K562 (cell line): ENCODE results near the gene NEMP1. TPM values are rescaled to one million over a fixed set of nuclear protein-coding genes. Genes with fewer than 3 reads are reported as not detected.
A peak's percentile ranks its signal among the peaks of the same experiment; 100 is the strongest.

Experiments
- ARID3A ChIP-seq: IDR thresholded peaks from 2 replicates; pipeline ENCODE4 v1.6.1; 2012; ENCODE audit warnings: low read depth, low read length, improper control_type of control experiment, borderline replicate concordance
- CHCHD3 ChIP-seq: fragments of 250-450 bp; sonication (Bioruptor Pico); IDR thresholded peaks from 2 replicates; pipeline ENCODE4 v2.1.2; 2022; ENCODE audit warnings: mild to moderate bottlenecking
- DPF2 ChIP-seq: fragments of 450-650 bp; IDR thresholded peaks from 2 replicates; pipeline ENCODE4 v1.6.1; 2016
- EP300 ChIP-seq: IDR thresholded peaks from 2 replicates; pipeline ENCODE4 v1.6.1; 2012; ENCODE audit warnings: low read length, improper control_type of control experiment
- FOSL1 ChIP-seq: fragments of 200-800 bp; sonication (Bioruptor generic); conservative IDR thresholded peaks from 2 replicates; pipeline ENCODE4 v1.6.1; 2016; ENCODE audit warnings: missing genetic modification characterization, missing compliant biosample characterization
- NCOA2 ChIP-seq, 2 experiments: fragments of 450-650 bp; IDR thresholded peaks; 2 replicates each; pipeline ENCODE4 v1.6.1; 2018; ENCODE audit warnings: mild to moderate bottlenecking in 2 of 2, moderate library complexity in 1 of 2; ENCODE audit not compliant: partially characterized antibody in 2 of 2
- SMAD4 ChIP-seq: fragments of 250-450 bp; sonication (Bioruptor Pico); conservative IDR thresholded peaks from 2 replicates; pipeline ENCODE4 v1.8.0; 2021; ENCODE audit warnings: inconsistent platforms, mild to moderate bottlenecking, moderate library complexity
- SMARCC2 ChIP-seq: fragments of 450-650 bp; IDR thresholded peaks from 2 replicates; pipeline ENCODE4 v1.6.1; 2017; ENCODE audit warnings: antibody characterized with exemption, moderate library complexity, mild to moderate bottlenecking, low read depth
- UBTF ChIP-seq, 2 experiments: IDR thresholded peaks; 2 replicates each; pipeline ENCODE4 v1.6.1; 2012; ENCODE audit warnings: improper control_type of control experiment in 2 of 2, low read depth in 2 of 2, low read length in 2 of 2, borderline replicate concordance in 1 of 2
- ZBTB40 ChIP-seq, 2 experiments: fragments of 450-650 bp in 1 of 2; sonication (generic) in 1 of 2; formaldehyde crosslinking in 1 of 2; IDR thresholded peaks; 2 replicates each; pipeline versions ENCODE4 v1.7.1 to v1.9.0; 2016 to 2022; ENCODE audit warnings: inconsistent platforms in 1 of 2, mild to moderate bottlenecking in 1 of 2, missing genetic modification reagents in 1 of 2
- ZNF41 ChIP-seq: fragments of 250-450 bp; sonication (Bioruptor Pico); conservative IDR thresholded peaks from 2 replicates; pipeline ENCODE4 v1.4.0; 2020; ENCODE audit warnings: mild to moderate bottlenecking
- polyA plus RNA-seq, 8 experiments: library from polyadenylated mRNA; depleted of rRNA in 4 of 8; stranded (reverse) in 5 of 8; unstranded in 3 of 8; fragments of >200 nt; fragmentation: Nextera tagmentation in 2 of 8; fragmentation: Illumina TruSeq in 1 of 8; extraction: Ambion mirVana in 2 of 8; extraction: Trizol in 1 of 8; gene quantifications; 2 replicates each; pipeline versions ENCODE4 v1.2.1 to v1.2.3, GENCODE V29; 2011 to 2014; ENCODE audit warnings: inconsistent platforms in 1 of 8, missing spikeins in 1 of 8
- total RNA-seq, 7 experiments: library from RNA; depleted of rRNA in 6 of 7; stranded (reverse); fragments of >200 nt in 6 of 7; fragmentation: Illumina TruSeq in 2 of 7; extraction: Trizol in 2 of 7; gene quantifications; 2 replicates each; pipeline versions ENCODE4 v1.2.1 to v1.2.3, GENCODE V29; 2011 to 2021; ENCODE audit warnings: low replicate concordance in 1 of 7
- TF ChIP-seq, protein P1 (sequence below): fragments of 250-450 bp; sonication (Bioruptor Pico); IDR thresholded peaks from 2 replicates; pipeline ENCODE4 v1.8.0; 2021; ENCODE audit warnings: moderate library complexity, mild to moderate bottlenecking, inconsistent platforms

The NEMP1 gene
- total and polyA plus RNA-seq, 9 of the 15 experiments (the other 6 are each of a cell fraction or from before 2014, with no cell fraction given), result 9.5 to 82.2 (median 41.2) TPM

DNA sequence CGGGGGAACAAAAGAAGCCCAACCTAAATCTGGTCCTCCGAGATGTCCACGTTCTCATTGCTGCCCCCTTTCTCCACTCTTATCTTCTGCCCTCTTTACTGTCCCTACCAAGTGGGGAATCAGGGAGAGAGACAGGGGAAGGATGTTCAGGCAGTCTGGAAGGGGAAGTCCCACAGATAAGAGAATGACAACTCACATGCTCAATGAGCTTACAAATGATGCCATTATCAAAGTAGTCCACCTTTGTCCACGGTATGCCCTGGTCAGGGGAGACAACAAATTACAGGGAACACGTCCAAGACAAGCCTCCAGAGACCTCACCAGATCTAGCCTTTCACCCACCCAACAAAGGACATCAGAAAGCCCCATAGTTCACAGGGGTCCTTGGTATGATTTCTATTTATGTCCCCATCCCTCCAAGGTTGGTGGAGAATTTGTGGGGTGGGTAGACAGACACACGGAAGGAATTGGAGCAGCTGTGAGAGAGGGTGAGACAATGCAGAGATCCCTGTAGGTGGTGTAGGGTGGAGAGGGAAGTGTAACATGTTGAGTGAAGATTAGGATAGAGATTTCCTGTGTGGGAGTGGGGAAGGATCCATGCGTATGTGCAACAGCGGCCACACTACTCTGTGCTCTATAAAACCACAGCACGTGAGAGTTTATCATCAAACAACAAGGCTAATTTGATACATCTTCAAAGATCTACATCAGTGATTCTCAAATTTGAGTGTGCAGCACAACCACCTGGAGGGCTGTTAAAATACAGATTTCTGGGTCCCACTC is 39.4 kb downstream of the NEMP1 start (continued):
- TF ChIP-seq ZBTB40 (IDR thresholded peaks at IDR 0.05) (no peak), ZBTB40 (CRISPR knock-in tag; IDR thresholded peaks at IDR 0.05) (no peak), SMAD4 (CRISPR knock-in tag) (peak; percentile 75), NCOA2 (IDR thresholded peaks at IDR 0.05; ENCODE audit: partially characterized antibody in 2 of 2) (no peak), UBTF (IDR thresholded peaks at IDR 0.05; ENCODE audit: borderline replicate concordance in 1 of 2, low read depth in 2 of 2, low read length in 2 of 2) (0 out of 4 replicates have a peak, but pooled peaks of 1 of the 2 experiments have one; percentile 21), FOSL1 (peak; percentile 55; the same call in 1 of the 2 replicates), DPF2 (peak; percentile 85), EP300 (peak; percentile 71), ZNF41 (CRISPR knock-in tag) (no peak), SMARCC2 (0 out of 2 replicates have a peak, but pooled peaks have one; percentile 19), CHCHD3 (CRISPR knock-in tag) (no peak), ARID3A (no peak)
- TF ChIP-seq, protein P1, sequence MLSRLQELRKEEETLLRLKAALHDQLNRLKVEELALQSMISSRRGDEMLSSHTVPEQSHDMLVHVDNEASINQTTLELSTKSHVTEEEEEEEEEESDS (CRISPR knock-in tag), result no peak
